Measurements from ENCODE around the gene FAM219B.

DNA sequence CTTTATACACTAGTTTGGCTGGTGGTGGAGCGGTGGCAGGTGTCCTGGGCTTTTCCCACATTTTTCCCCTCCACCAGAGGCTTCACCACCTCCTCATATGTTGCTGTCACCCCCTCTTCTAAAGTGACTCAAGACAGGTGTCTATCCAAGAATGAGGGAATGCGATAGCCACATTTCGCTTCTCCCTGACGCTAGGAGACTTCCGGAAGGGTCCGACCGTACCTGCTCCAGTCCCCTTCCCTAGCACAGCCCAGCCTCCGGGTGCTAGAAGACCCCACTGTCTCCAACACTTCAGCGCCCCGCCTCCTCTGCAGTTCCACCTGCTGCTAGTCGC is 34.0 kb downstream of the FAM219B start:
- TF ChIP-seq, protein P1, sequence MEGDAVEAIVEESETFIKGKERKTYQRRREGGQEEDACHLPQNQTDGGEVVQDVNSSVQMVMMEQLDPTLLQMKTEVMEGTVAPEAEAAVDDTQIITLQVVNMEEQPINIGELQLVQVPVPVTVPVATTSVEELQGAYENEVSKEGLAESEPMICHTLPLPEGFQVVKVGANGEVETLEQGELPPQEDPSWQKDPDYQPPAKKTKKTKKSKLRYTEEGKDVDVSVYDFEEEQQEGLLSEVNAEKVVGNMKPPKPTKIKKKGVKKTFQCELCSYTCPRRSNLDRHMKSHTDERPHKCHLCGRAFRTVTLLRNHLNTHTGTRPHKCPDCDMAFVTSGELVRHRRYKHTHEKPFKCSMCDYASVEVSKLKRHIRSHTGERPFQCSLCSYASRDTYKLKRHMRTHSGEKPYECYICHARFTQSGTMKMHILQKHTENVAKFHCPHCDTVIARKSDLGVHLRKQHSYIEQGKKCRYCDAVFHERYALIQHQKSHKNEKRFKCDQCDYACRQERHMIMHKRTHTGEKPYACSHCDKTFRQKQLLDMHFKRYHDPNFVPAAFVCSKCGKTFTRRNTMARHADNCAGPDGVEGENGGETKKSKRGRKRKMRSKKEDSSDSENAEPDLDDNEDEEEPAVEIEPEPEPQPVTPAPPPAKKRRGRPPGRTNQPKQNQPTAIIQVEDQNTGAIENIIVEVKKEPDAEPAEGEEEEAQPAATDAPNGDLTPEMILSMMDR (IDR thresholded peaks at IDR 0.05; ENCODE audit: low read depth, low read length, missing input control): no peak
- TF ChIP-seq TAF1 (conservative IDR thresholded peaks at IDR 0.05): no peak
- TF ChIP-seq, protein P2, sequence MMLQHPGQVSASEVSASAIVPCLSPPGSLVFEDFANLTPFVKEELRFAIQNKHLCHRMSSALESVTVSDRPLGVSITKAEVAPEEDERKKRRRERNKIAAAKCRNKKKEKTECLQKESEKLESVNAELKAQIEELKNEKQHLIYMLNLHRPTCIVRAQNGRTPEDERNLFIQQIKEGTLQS (IDR thresholded peaks at IDR 0.05): no peak
- TF ChIP-seq NR2F2 (IDR thresholded peaks at IDR 0.05): no peak
- TF ChIP-seq, protein P3, sequence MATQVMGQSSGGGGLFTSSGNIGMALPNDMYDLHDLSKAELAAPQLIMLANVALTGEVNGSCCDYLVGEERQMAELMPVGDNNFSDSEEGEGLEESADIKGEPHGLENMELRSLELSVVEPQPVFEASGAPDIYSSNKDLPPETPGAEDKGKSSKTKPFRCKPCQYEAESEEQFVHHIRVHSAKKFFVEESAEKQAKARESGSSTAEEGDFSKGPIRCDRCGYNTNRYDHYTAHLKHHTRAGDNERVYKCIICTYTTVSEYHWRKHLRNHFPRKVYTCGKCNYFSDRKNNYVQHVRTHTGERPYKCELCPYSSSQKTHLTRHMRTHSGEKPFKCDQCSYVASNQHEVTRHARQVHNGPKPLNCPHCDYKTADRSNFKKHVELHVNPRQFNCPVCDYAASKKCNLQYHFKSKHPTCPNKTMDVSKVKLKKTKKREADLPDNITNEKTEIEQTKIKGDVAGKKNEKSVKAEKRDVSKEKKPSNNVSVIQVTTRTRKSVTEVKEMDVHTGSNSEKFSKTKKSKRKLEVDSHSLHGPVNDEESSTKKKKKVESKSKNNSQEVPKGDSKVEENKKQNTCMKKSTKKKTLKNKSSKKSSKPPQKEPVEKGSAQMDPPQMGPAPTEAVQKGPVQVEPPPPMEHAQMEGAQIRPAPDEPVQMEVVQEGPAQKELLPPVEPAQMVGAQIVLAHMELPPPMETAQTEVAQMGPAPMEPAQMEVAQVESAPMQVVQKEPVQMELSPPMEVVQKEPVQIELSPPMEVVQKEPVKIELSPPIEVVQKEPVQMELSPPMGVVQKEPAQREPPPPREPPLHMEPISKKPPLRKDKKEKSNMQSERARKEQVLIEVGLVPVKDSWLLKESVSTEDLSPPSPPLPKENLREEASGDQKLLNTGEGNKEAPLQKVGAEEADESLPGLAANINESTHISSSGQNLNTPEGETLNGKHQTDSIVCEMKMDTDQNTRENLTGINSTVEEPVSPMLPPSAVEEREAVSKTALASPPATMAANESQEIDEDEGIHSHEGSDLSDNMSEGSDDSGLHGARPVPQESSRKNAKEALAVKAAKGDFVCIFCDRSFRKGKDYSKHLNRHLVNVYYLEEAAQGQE (IDR thresholded peaks at IDR 0.05): no peak
- TF ChIP-seq RXRA (IDR thresholded peaks at IDR 0.05): no peak
- no peak for TF ChIP-seq HNF4A (conservative IDR thresholded peaks at IDR 0.05)
- TF ChIP-seq EGR1 (IDR thresholded peaks at IDR 0.05; ENCODE audit: low read depth in 2 of 2): no peak
- no peak for TF ChIP-seq JUND (IDR thresholded peaks at IDR 0.05)

Measured in liver (tissue), 3 donors.